PC-3 (cell line): ENCODE results near the gene IL18RAP. TPM values are rescaled to one million over a fixed set of nuclear protein-coding genes. Genes with fewer than 3 reads are reported as not detected.

Experiments
- ATAC-seq: fragments of 200-7000 bp; cut with Tn5 transposase; 2 replicates; pipeline ENCODE4 v1.9.1; 2020; ENCODE audit warnings: mild to moderate bottlenecking, moderate library complexity
- BruUV-seq: library from RNA; stranded (reverse); fragments of 400-500 nt; replicated peaks from 2 replicates; lab custom pipeline; 2021; lab: Mats Ljungman, UMichigan
- CTCF ChIA-PET: fragments of 300-600 bp; sonication (Branson Sonifier 250); formaldehyde crosslinking; loops from one replicate; lab custom pipeline; 2022; ENCODE audit warnings: antibody characterized with exemption; lab: Charles Lee
- POLR2A ChIA-PET: fragments of 300-600 bp; sonication (Branson Sonifier 250); formaldehyde crosslinking; loops from one replicate; lab custom pipeline; 2022; ENCODE audit warnings: antibody characterized with exemption; ENCODE audit not compliant: unreplicated experiment; lab: Charles Lee
- DNase-seq: peaks from one replicate; pipeline ENCODE4 v3.0.0-alpha.2; 2015
- H2AFZ ChIP-seq: fragments of 300-600 bp; sonication (generic); 2 replicates; pipeline ENCODE4 v1.6.0; 2016; ENCODE audit warnings: antibody characterized with exemption, low read length
- H3F3A ChIP-seq: fragments of 300-600 bp; sonication (generic); one replicate; pipeline ENCODE4 v1.6.0; 2017; ENCODE audit warnings: antibody characterized with exemption, low read length, control low read depth, mild to moderate bottlenecking; ENCODE audit not compliant: unreplicated experiment
- H3K27ac ChIP-seq: fragments of 300-600 bp; sonication (generic); 2 replicates; pipeline ENCODE4 v1.5.1; 2016; ENCODE audit warnings: mild to moderate bottlenecking, low read length
- H3K27me3 ChIP-seq: fragments of 300-600 bp; sonication (generic); 2 replicates; pipeline ENCODE4 v1.6.1; 2016; ENCODE audit warnings: low read length, mixed read lengths
- H3K36me3 ChIP-seq: fragments of 300-600 bp; sonication (generic); 2 replicates; pipeline ENCODE4 v1.6.1; 2016; ENCODE audit warnings: low read depth, mixed run types, low read length, mixed read lengths
- H3K4me1 ChIP-seq: fragments of 300-600 bp; sonication (generic); 2 replicates; pipeline ENCODE4 v1.5.1; 2016; ENCODE audit warnings: low read length; ENCODE audit not compliant: insufficient read depth
- H3K4me2 ChIP-seq: fragments of 300-600 bp; sonication (generic); 2 replicates; pipeline ENCODE4 v1.6.0; 2016; ENCODE audit warnings: low read length
- H3K4me3 ChIP-seq: fragments of 300-600 bp; sonication (generic); 2 replicates; pipeline ENCODE4 v1.5.1; 2016; ENCODE audit warnings: mild to moderate bottlenecking, low read length, mixed read lengths
- H3K79me2 ChIP-seq: fragments of 300-600 bp; sonication (generic); 2 replicates; pipeline ENCODE4 v1.6.1; 2017; ENCODE audit warnings: low read length, mixed read lengths
- H3K9ac ChIP-seq: fragments of 300-600 bp; sonication (generic); 2 replicates; pipeline ENCODE4 v1.6.0; 2016; ENCODE audit warnings: mild to moderate bottlenecking, low read length
- H3K9me2 ChIP-seq: fragments of 300-600 bp; sonication (generic); replicated peaks from 2 replicates; pipeline ENCODE4 v1.6.1; 2016; ENCODE audit warnings: mixed run types, low read length, mixed read lengths
- H3K9me3 ChIP-seq: fragments of 300-600 bp; sonication (generic); 2 replicates; pipeline ENCODE4 v1.6.1; 2016; ENCODE audit warnings: low read length, mixed read lengths
- H4K20me1 ChIP-seq: fragments of 300-600 bp; sonication (generic); 2 replicates; pipeline ENCODE4 v1.6.1; 2016; ENCODE audit warnings: low read length, mixed read lengths
- EZH2 ChIP-seq: fragments of 300-600 bp; sonication (generic); IDR thresholded peaks from one replicate; pipeline ENCODE4 v1.6.1; 2017; ENCODE audit warnings: antibody characterized with exemption, mild to moderate bottlenecking, low read length; ENCODE audit not compliant: unreplicated experiment
- EZH2phosphoT487 ChIP-seq: fragments of 300-600 bp; sonication (generic); IDR thresholded peaks from 2 replicates; pipeline ENCODE4 v1.6.1; 2018; ENCODE audit warnings: mild to moderate bottlenecking, antibody characterized with exemption, low read length, borderline replicate concordance
- intact Hi-C: fragments of 100-400 bp; cut with micrococcal nuclease; formaldehyde crosslinking; loops from 2 replicates; pipeline ENCODE4 v1.9.0; 2023
- total RNA-seq: library from RNA; depleted of rRNA; stranded (reverse); fragments of >200 nt; gene quantifications from 2 replicates; pipeline ENCODE4 v1.2.3, GENCODE V29; 2014
- TF ChIP-seq, protein P1 (sequence below): fragments of 300-600 bp; sonication (generic); conservative IDR thresholded peaks from 2 replicates; pipeline ENCODE4 v1.5.1; 2017; ENCODE audit warnings: antibody characterized with exemption, low read depth, mild to moderate bottlenecking, low read length

IL18RAP gene
- total RNA-seq, 1 experiment from 2014 or later: not detected

DNA sequence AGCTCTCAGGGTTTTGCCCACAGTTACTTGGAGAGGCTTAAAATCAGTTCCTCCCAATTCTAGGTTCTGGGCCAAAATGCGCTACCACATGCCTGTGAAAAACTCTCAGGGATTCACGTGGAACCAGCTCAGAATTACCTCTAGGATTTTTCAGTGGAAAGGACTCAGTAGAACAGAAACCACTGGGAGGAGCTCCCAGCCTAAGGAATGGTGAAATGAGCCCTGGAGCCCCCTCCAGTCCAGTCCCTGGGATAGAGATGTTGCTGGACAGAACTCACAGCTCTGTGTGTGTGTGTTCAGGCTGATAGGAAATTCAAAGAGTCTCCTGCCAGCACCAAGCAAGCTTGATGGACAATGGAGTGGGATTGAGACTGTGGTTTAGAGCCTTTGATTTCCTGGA is 29.0 kb downstream of the IL18RAP start:
- no peak for TF ChIP-seq EZH2phosphoT487
- TF ChIP-seq, protein P1, sequence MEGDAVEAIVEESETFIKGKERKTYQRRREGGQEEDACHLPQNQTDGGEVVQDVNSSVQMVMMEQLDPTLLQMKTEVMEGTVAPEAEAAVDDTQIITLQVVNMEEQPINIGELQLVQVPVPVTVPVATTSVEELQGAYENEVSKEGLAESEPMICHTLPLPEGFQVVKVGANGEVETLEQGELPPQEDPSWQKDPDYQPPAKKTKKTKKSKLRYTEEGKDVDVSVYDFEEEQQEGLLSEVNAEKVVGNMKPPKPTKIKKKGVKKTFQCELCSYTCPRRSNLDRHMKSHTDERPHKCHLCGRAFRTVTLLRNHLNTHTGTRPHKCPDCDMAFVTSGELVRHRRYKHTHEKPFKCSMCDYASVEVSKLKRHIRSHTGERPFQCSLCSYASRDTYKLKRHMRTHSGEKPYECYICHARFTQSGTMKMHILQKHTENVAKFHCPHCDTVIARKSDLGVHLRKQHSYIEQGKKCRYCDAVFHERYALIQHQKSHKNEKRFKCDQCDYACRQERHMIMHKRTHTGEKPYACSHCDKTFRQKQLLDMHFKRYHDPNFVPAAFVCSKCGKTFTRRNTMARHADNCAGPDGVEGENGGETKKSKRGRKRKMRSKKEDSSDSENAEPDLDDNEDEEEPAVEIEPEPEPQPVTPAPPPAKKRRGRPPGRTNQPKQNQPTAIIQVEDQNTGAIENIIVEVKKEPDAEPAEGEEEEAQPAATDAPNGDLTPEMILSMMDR: peak; percentile 29; the same call in 1 of the 2 replicates
- Histone ChIP-seq H3F3A (no peaks in the 10 kb centered on the region), H3K27ac (no peak overlapping the region), H3K4me2 (no peak overlapping the region), H3K27me3 (0 out of 2 replicates have a peak, but pooled peaks cover 5% of the 10 kb centered on the region), H3K36me3 (no peaks in the 10 kb centered on the region), H3K4me3 (no peak overlapping the region), H3K9ac (no peak overlapping the region), H3K9me3 (no peaks in the 10 kb centered on the region), H3K79me2 (no peaks in the 10 kb centered on the region), H3K4me1 (no peaks in the 10 kb centered on the region), H3K9me2 (no peaks in the 10 kb centered on the region), H2AFZ (no peak overlapping the region), H4K20me1 (no peaks in the 10 kb centered on the region)
- ChIA-PET CTCF (interaction anchor here (0.6 kb wide), 2 partner anchors 21 to 439 kb away, joined by 3 to 4 read pairs; partner anchors contain the start of gene SLC9A4), POLR2A (no interaction called here)
- DNase-seq (peak; percentile 22), ATAC-seq (no peak)
- BruUV-seq: no TSS peak
- intact Hi-C loops: no loop called here

DNA sequence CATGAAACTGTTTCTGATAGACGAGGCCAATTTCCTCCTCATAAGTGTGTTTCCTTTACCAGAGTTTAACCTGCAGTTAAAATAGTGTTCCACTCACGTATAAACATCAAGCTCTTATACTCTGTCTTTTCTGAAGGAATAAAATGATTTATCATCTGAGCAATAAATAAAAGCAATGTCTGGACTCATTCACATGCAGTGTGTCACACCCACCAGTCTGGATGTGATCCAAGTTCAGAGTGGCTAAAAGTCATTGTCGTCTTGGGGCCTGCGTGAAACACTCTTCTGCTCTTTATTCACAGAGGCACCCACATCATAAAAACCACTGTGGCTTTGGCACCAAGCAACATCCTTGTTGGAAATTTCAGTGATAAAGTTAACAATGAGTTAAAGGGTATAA is 30.5 kb downstream of the IL18RAP start:
- Histone ChIP-seq H3F3A (no peaks in the 10 kb centered on the region), H3K4me2 (no peak overlapping the region), H3K27ac (no peak overlapping the region), H3K4me3 (no peak overlapping the region), H3K36me3 (no peaks in the 10 kb centered on the region), H3K4me1 (no peaks in the 10 kb centered on the region), H3K9ac (no peak overlapping the region), H3K9me3 (no peaks in the 10 kb centered on the region), H3K9me2 (no peaks in the 10 kb centered on the region), H4K20me1 (no peaks in the 10 kb centered on the region), H3K79me2 (no peaks in the 10 kb centered on the region), H2AFZ (no peak overlapping the region), H3K27me3 (peaks cover 5% of the 10 kb centered on the region; the same call in 1 of the 2 replicates)
- intact Hi-C loops: no loop called here
- ChIA-PET POLR2A (interaction anchor here (0.6 kb wide), 1 partner anchor 1107 kb away, joined by 8 read pairs; no protein-coding TSS in a partner anchor), CTCF (interaction anchor here (0.6 kb wide), 1 partner anchor 181 kb away, joined by 4 read pairs; no protein-coding TSS in a partner anchor)
- TF ChIP-seq, protein P1: no peak
- no peak for TF ChIP-seq EZH2
- no peak for TF ChIP-seq EZH2phosphoT487
- ATAC-seq (no peak), DNase-seq (peak; percentile 26)
- no TSS peak for BruUV-seq

DNA sequence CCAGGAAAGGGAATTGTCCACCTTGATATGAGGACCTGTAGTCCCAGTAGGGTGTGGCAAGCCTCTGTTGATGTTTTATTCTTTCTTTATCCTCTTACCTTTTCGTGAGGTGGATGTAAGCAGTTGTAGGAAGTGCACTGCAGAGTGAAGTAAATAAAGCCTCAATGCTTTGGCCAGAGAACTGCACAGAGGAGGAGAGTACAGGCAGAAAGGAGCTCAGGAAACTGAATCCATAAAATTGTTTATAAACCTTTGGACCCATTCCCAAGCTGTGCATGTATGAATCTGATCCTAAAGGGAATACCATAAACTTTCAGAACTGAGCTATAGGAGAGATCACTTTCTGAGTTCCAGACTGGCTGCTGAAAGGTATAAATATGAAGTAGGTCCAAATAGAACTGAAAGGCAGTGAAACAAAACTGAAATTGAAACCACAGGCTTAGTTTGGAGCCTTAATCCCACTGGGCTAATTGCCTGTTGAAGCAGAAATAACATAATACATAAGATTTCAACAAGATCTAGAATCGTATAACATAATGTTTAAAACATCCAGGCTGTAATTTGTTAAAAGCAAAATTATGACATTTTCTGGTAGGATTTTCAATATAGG is 32.2 kb downstream of the IL18RAP start:
- Histone ChIP-seq H3K4me1 (no peaks in the 10 kb centered on the region), H3K27ac (no peak overlapping the region), H2AFZ (no peak overlapping the region), H3K4me2 (no peak overlapping the region), H3K9me2 (no peaks in the 10 kb centered on the region), H3K79me2 (no peaks in the 10 kb centered on the region), H4K20me1 (no peaks in the 10 kb centered on the region), H3K27me3 (peaks cover 16% of the 10 kb centered on the region; the same call in 1 of the 2 replicates), H3F3A (no peaks in the 10 kb centered on the region), H3K4me3 (no peak overlapping the region), H3K9ac (no peak overlapping the region), H3K9me3 (no peaks in the 10 kb centered on the region), H3K36me3 (no peaks in the 10 kb centered on the region)
- intact Hi-C loops: no loop called here
- DNase-seq (no peak), ATAC-seq (no peak)
- TF ChIP-seq EZH2 (no peak), EZH2phosphoT487 (no peak)
- TF ChIP-seq, protein P1: no peak
- POLR2A ChIA-PET: no interaction called here
- CTCF ChIA-PET: no interaction called here
- BruUV-seq: no TSS peak
